Left lung (tissue), 8 donors: ENCODE measurements around the gene TRIM46. TPM values are rescaled to one million over a fixed set of nuclear protein-coding genes. Genes with fewer than 3 reads are reported as not detected.

Source experiments
- polyA plus RNA-seq, 6 donors: library from polyadenylated mRNA; unstranded; fragments of 120-200 nt; gene quantifications; one replicate each; pipeline ENCODE4 v1.2.1, GENCODE V29; 2013; ENCODE audit not compliant: insufficient read length in 6 of 6
- total RNA-seq, 2 donors: library from RNA; stranded (reverse); fragmentation: NEBNext Ultra II Directional; extraction: Animal tissue kit (Norgen Biotek cat#: 25700); gene quantifications; one replicate each; pipeline ENCODE4 v1.2.1, GENCODE V29; 2021
- donor health status: DM: no; HTN: yes; CAD: no.
- donor health status: DM: no; HTN: no; CAD: no.

TRIM46 gene
- total and polyA plus RNA-seq, 8 donors, result 0.45 to 6.2 (median 4.2) TPM

Other genes starting within 250 kb of the TRIM46 start
- 10 to 100 TPM; 39.6 to 44.3 TPM for gene PMVK, start 237.1 kb upstream of the TRIM46 start, total RNA-seq
- gene PMVK, start 237.1 kb upstream of the TRIM46 start, polyA plus RNA-seq, result 10 to 100 TPM; 31.7 to 39.2 (median 33.8) TPM
- 10 to 100 TPM; 32.6 to 83.5 TPM for gene PBXIP1, start 217.8 kb upstream of the TRIM46 start, total RNA-seq
- 10 to 100 TPM; 72.8 to 84.4 (median 79.1) TPM for gene PBXIP1, start 217.8 kb upstream of the TRIM46 start, polyA plus RNA-seq
- 10 to 100 TPM; 26.6 to 30.9 TPM for gene PYGO2, start 212.1 kb upstream of the TRIM46 start, total RNA-seq
- 10 to 100 TPM; 35.8 to 42.9 (median 39.5) TPM for gene PYGO2, start 212.1 kb upstream of the TRIM46 start, polyA plus RNA-seq
- 100 to 1,000 TPM; 134 to 144 TPM for gene SHC1, start 203.1 kb upstream of the TRIM46 start, total RNA-seq
- 100 to 1,000 TPM; 120 to 148 (median 127) TPM for gene SHC1, start 203.1 kb upstream of the TRIM46 start, polyA plus RNA-seq
- gene CKS1B, start 199.2 kb upstream of the TRIM46 start, total RNA-seq, result 10 to 100 TPM; 29.7 to 40.8 TPM
- gene CKS1B, start 199.2 kb upstream of the TRIM46 start, polyA plus RNA-seq, result 100 to 1,000 TPM in 3 of 6 donors, 10 to 100 TPM in 3; 86.0 to 141 (median 100) TPM
- gene FLAD1, start 190.5 kb upstream of the TRIM46 start, total RNA-seq, result 10 to 100 TPM; 26.4 to 39.9 TPM
- 10 to 100 TPM; 26.6 to 38.8 (median 30.2) TPM for gene FLAD1, start 190.5 kb upstream of the TRIM46 start, polyA plus RNA-seq
- gene LENEP, start 180.3 kb upstream of the TRIM46 start, total RNA-seq, result under 1 TPM in 1 of 2 donors, not detected in 1; 0.52 TPM
- 1 to 10 TPM in 3 of 6 donors, under 1 TPM in 3; 0.64 to 1.8 (median 0.92) TPM for gene LENEP, start 180.3 kb upstream of the TRIM46 start, polyA plus RNA-seq
- 100 to 1,000 TPM in 1 of 2 donors, 10 to 100 TPM in 1; 60.5 to 104 TPM for gene ZBTB7B, start 171.0 kb upstream of the TRIM46 start, total RNA-seq
- gene ZBTB7B, start 171.0 kb upstream of the TRIM46 start, polyA plus RNA-seq, result 10 to 100 TPM; 14.4 to 21.7 (median 17.0) TPM
- gene DCST2, start 140.1 kb upstream of the TRIM46 start, total RNA-seq, result 1 to 10 TPM in 1 of 2 donors, under 1 TPM in 1; 0.60 to 1.3 TPM
- 1 to 10 TPM; 1.9 to 2.5 (median 2.2) TPM for gene DCST2, start 140.1 kb upstream of the TRIM46 start, polyA plus RNA-seq
- not detected for gene DCST1, start 140.0 kb upstream of the TRIM46 start, total RNA-seq
- under 1 TPM; 0.57 to 0.87 (median 0.79) TPM for gene DCST1, start 140.0 kb upstream of the TRIM46 start, polyA plus RNA-seq
- 100 to 1,000 TPM; 116 to 172 TPM for gene ADAM15, start 122.5 kb upstream of the TRIM46 start, total RNA-seq
- gene ADAM15, start 122.5 kb upstream of the TRIM46 start, polyA plus RNA-seq, result 100 to 1,000 TPM in 1 of 6 donors, 10 to 100 TPM in 5; 54.4 to 105 (median 74.6) TPM
- 10 to 100 TPM in 1 of 2 donors, 1 to 10 TPM in 1; 8.6 to 11.2 TPM for gene EFNA4, start 110.1 kb upstream of the TRIM46 start, total RNA-seq
- 10 to 100 TPM; 19.1 to 23.1 (median 22.6) TPM for gene EFNA4, start 110.1 kb upstream of the TRIM46 start, polyA plus RNA-seq
- 1 to 10 TPM; 1.1 to 2.0 TPM for gene EFNA3, start 95.0 kb upstream of the TRIM46 start, total RNA-seq
- gene EFNA3, start 95.0 kb upstream of the TRIM46 start, polyA plus RNA-seq, result 1 to 10 TPM; 2.6 to 4.8 (median 3.9) TPM
- 100 to 1,000 TPM in 1 of 2 donors, 10 to 100 TPM in 1; 63.7 to 148 TPM for gene EFNA1, start 46.0 kb upstream of the TRIM46 start, total RNA-seq
- gene EFNA1, start 46.0 kb upstream of the TRIM46 start, polyA plus RNA-seq, result 100 to 1,000 TPM in 3 of 6 donors, 10 to 100 TPM in 3; 83.5 to 105 (median 98.4) TPM
- gene SLC50A1, start 38.0 kb upstream of the TRIM46 start, total RNA-seq, result 10 to 100 TPM; 46.6 to 64.6 TPM
- 10 to 100 TPM; 31.9 to 41.6 (median 34.5) TPM for gene SLC50A1, start 38.0 kb upstream of the TRIM46 start, polyA plus RNA-seq
- gene DPM3, start 33.3 kb upstream of the TRIM46 start, total RNA-seq, result 10 to 100 TPM; 63.1 to 91.0 TPM
- 10 to 100 TPM; 19.6 to 30.7 (median 27.3) TPM for gene DPM3, start 33.3 kb upstream of the TRIM46 start, polyA plus RNA-seq
- 100 to 1,000 TPM; 176 to 184 TPM for gene KRTCAP2, start 545 bp upstream of the TRIM46 start, total RNA-seq
- 100 to 1,000 TPM in 4 of 6 donors, 10 to 100 TPM in 2; 93.9 to 116 (median 110) TPM for gene KRTCAP2, start 545 bp upstream of the TRIM46 start, polyA plus RNA-seq
- 10 to 100 TPM; 30.6 to 41.8 TPM for gene THBS3, start 34.0 kb downstream of the TRIM46 start, total RNA-seq
- 10 to 100 TPM; 33.1 to 51.0 (median 44.6) TPM for gene THBS3, start 34.0 kb downstream of the TRIM46 start, polyA plus RNA-seq
- 10 to 100 TPM; 30.2 to 45.5 TPM for gene MTX1, start 34.8 kb downstream of the TRIM46 start, total RNA-seq
- 10 to 100 TPM; 28.6 to 36.5 (median 31.1) TPM for gene MTX1, start 34.8 kb downstream of the TRIM46 start, polyA plus RNA-seq
- 10 to 100 TPM; 23.2 to 33.5 TPM for gene ENTREP3, start 81.6 kb downstream of the TRIM46 start, total RNA-seq
- gene ENTREP3, start 81.6 kb downstream of the TRIM46 start, polyA plus RNA-seq, result 10 to 100 TPM; 17.1 to 24.4 (median 20.1) TPM
- gene SCAMP3, start 88.5 kb downstream of the TRIM46 start, total RNA-seq, result 10 to 100 TPM; 63.1 to 85.3 TPM
- 10 to 100 TPM; 45.8 to 62.2 (median 53.1) TPM for gene SCAMP3, start 88.5 kb downstream of the TRIM46 start, polyA plus RNA-seq
- 10 to 100 TPM; 45.4 to 55.2 TPM for gene CLK2, start 99.7 kb downstream of the TRIM46 start, total RNA-seq
- 10 to 100 TPM; 70.0 to 94.8 (median 78.8) TPM for gene CLK2, start 99.7 kb downstream of the TRIM46 start, polyA plus RNA-seq
- 1 to 10 TPM; 2.4 to 3.8 TPM for gene HCN3, start 103.6 kb downstream of the TRIM46 start, total RNA-seq
- 10 to 100 TPM in 2 of 6 donors, 1 to 10 TPM in 4; 8.1 to 11.7 (median 8.6) TPM for gene HCN3, start 103.6 kb downstream of the TRIM46 start, polyA plus RNA-seq
- not detected for gene PKLR, start 127.6 kb downstream of the TRIM46 start, total RNA-seq
- under 1 TPM in 4 of 6 donors, not detected in 2; 0.07 to 0.21 (median 0.14) TPM for gene PKLR, start 127.6 kb downstream of the TRIM46 start, polyA plus RNA-seq
- gene FDPS, start 135.0 kb downstream of the TRIM46 start, total RNA-seq, result 100 to 1,000 TPM; 206 to 411 TPM
- 100 to 1,000 TPM; 166 to 213 (median 184) TPM for gene FDPS, start 135.0 kb downstream of the TRIM46 start, polyA plus RNA-seq
- 10 to 100 TPM; 36.2 to 42.8 TPM for gene RUSC1, start 147.0 kb downstream of the TRIM46 start, total RNA-seq
- gene RUSC1, start 147.0 kb downstream of the TRIM46 start, polyA plus RNA-seq, result 10 to 100 TPM; 32.7 to 43.3 (median 36.7) TPM